ENCODE measurements around the gene EPHA6.

DNA sequence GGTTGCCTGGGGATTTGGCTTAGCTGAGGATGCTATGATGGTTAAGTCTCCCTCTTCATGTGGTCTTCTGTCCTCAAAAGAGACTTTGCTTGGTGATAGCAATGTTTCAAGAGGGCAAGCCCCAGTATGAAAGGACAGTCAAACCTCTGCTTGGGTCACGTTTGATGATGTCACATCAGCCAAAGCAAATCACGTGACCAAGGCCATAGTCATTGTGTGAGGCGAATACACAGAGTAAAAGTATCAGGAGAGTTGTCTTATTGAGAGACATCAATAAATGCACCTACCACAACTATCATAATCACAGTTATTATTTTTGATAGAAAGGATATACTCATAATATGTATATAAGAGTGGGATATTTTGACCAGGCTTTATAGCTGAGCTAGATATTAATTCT, 243.0 kb downstream of the EPHA6 start:
- TF ChIP-seq, protein P1, sequence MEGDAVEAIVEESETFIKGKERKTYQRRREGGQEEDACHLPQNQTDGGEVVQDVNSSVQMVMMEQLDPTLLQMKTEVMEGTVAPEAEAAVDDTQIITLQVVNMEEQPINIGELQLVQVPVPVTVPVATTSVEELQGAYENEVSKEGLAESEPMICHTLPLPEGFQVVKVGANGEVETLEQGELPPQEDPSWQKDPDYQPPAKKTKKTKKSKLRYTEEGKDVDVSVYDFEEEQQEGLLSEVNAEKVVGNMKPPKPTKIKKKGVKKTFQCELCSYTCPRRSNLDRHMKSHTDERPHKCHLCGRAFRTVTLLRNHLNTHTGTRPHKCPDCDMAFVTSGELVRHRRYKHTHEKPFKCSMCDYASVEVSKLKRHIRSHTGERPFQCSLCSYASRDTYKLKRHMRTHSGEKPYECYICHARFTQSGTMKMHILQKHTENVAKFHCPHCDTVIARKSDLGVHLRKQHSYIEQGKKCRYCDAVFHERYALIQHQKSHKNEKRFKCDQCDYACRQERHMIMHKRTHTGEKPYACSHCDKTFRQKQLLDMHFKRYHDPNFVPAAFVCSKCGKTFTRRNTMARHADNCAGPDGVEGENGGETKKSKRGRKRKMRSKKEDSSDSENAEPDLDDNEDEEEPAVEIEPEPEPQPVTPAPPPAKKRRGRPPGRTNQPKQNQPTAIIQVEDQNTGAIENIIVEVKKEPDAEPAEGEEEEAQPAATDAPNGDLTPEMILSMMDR (IDR thresholded peaks at IDR 0.05; ENCODE audit: extremely low read depth in 1 of 2, insufficient read depth in 1 of 2, low read depth in 1 of 2, low read length in 2 of 2): no peak
- TF ChIP-seq, protein P2, sequence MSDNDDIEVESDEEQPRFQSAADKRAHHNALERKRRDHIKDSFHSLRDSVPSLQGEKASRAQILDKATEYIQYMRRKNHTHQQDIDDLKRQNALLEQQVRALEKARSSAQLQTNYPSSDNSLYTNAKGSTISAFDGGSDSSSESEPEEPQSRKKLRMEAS (IDR thresholded peaks at IDR 0.05; ENCODE audit: insufficient read depth, insufficient read length): no peak
- TF ChIP-seq MYC (IDR thresholded peaks at IDR 0.05; ENCODE audit: low read depth, low read length) (no peak), EZH2 (IDR thresholded peaks at IDR 0.05; ENCODE audit: borderline replicate concordance, low read depth, low read length, severe bottlenecking) (no peak), FOS (IDR thresholded peaks at IDR 0.05; ENCODE audit: borderline replicate concordance, insufficient read depth, low read length) (no peak), POLR2A (IDR thresholded peaks at IDR 0.05; ENCODE audit: low read depth, low read length) (no peak), POLR2AphosphoS5 (IDR thresholded peaks at IDR 0.05; ENCODE audit: insufficient read depth, low read depth, low read length) (no peak), GATA2 (IDR thresholded peaks at IDR 0.05; ENCODE audit: insufficient read depth, insufficient read length, low read depth, low read length) (no peak)

Data from endothelial cell of umbilical vein (primary cell).